ENCODE data around the gene AP2B1.

AP2B1 gene

DNA sequence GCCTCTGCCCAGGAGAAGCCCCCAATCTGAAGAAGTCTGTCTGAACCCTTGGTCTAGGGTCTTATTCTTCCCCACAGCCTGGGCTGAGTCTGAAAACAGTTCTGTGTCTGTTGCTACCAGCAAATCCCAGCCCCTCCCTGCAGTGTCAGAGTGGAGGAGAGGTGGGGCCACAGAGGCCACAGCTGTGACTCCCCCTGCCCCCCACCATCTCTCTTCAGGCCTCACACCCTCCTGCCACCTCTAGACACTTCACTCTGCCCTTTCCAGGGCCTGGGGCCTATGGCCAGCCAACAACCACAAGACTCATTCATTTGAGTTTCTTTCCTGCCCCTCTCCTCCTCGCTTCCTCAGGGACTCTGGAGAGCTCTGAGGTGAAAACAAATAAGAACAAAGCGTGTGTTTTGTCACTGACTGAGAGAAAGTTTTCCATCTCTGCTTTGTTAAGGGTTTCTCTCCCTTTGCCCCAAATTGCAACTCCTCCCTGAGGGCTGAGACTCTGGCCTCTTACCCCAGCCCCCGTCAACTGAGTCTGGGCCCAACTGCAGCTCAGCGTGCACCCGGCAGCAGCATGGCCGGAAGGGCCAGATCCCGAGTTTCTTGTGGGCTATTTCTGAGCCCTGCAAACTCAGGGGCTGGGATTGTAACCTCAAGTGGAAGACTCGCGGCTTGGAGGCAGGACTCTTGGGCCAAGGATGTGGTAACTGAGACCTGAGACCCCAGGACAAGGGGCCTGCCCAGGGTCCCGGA is 186.7 kb downstream of the AP2B1 start:
- DNase-seq = no peak

DNA sequence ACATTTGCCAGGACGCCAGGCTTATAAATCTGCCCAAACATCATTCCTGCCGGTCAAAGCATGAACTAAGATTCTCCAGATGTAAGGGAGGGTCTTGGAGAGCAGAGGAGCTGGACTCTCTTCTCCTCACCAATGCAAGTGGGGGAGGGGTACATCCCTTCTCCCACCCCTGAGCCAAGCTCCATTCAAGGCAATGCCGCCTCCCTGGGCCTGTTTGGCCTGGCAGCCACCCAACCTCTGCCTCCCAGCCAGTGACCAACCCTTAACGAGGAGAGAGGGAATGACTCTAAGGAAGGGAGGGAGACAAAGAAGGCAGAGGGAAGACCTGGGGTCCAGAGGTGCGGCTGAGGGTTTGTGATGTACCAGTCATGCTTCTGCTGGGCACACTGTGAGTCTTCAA is 187.4 kb downstream of the AP2B1 start:
- DNase-seq = peak; percentile 13

DNA sequence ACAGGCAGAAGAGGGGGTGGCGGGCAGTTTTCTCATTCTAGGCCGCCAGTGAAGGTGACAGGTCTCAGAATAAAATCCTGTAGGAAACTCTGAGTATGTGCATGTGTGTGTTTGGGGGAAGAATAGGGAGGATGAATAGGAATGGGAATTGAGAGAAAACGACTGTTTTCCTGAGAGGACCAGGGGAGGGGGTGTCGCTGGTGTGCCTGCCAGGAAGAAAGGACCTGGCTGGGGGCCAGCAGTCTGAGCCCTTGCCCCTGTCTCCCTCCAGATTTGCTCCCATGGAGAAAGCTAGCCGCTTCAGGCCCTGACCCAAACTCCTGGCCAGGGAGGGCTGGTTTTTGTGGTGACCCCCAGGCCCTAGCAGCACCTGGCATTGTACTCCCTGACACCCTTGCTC is 187.9 kb downstream of the AP2B1 start:
- no peak for DNase-seq

DNA sequence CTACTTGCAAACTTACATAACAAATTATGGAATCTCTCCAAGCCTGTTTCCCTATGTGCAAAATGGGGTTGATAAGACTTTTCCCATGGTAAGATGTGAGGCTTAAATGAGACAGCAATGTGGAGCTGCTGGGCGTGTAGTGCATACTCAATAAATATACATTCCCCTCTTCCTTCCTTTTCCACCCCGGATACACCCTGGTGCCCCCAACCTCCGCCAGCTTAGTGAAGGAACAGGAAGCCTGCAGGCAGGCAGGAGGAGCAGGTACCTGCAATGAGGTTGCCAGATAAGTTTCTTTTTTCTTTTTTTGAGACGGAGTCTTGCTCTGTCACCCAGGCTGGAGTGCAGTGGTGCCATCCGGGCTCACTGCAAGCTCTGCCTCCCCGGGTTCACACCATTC is 188.5 kb downstream of the AP2B1 start:
- no peak for DNase-seq
